Brain microvascular endothelial cell (primary cell): Measurements from ENCODE around the gene CSF1.

Source experiments
- DNase-seq: peaks from one replicate; pipeline ENCODE4 v3.0.0-alpha.2; 2020
- H3K27ac ChIP-seq: fragments of 250-450 bp; sonication (Bioruptor Pico); 2 replicates; pipeline ENCODE4 v1.5.1; 2020; ENCODE audit warnings: mild to moderate bottlenecking, moderate library complexity
- H3K27me3 ChIP-seq: fragments of 250-450 bp; sonication (Bioruptor Pico); replicated peaks from 2 replicates; pipeline ENCODE4 v1.5.1; 2020; ENCODE audit warnings: mild to moderate bottlenecking
- H3K36me3 ChIP-seq: fragments of 250-450 bp; sonication (Bioruptor Pico); replicated peaks from 2 replicates; pipeline ENCODE4 v1.5.1; 2020; ENCODE audit warnings: mild to moderate bottlenecking
- H3K4me3 ChIP-seq: 2 replicates; pipeline ENCODE4 v1.5.1; 2011; ENCODE audit warnings: low read depth, mild to moderate bottlenecking, control low read depth, low read length, moderate library complexity
- in situ Hi-C: cut with HindIII; loops from 2 replicates; pipeline ENCODE4 v1.10.0; 2017; ENCODE audit warnings: low sequenced_read_pairs, low pct_ligation_motif_present
- TF ChIP-seq, protein P1 (sequence below): IDR thresholded peaks from 2 replicates; pipeline ENCODE4 v1.5.1; 2011; ENCODE audit warnings: low read depth, mild to moderate bottlenecking, moderate library complexity, low read length, control low read depth, inconsistent platforms; ENCODE audit errors: missing control alignments

Gene CSF1

DNA sequence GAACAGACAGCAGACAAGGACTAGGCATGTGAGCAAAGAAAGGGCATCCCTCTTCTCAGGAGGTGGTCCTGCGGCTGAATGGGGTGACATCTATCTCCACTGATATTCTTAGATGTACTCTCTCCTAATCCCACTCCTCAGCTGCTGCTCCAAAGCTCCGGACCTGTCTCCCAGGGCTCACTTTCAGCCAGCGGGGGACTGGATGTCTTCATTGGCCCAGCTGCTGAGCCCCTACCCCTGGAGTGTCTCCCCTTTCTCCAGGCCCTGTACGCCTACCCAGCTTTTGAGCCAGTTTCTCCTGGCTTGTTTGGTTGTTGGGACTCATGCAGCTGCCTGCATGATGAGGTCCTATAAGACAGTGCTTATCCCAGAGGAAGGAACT, 28.8 kb upstream of the CSF1 start:
- Histone ChIP-seq H3K36me3 (no peaks in the 10 kb centered on the region), H3K27me3 (no peaks in the 10 kb centered on the region), H3K4me3 (no peak overlapping the region), H3K27ac (no peak overlapping the region)
- DNase-seq, result no peak
- in situ Hi-C loops, result no loop called here
- TF ChIP-seq, protein P1, sequence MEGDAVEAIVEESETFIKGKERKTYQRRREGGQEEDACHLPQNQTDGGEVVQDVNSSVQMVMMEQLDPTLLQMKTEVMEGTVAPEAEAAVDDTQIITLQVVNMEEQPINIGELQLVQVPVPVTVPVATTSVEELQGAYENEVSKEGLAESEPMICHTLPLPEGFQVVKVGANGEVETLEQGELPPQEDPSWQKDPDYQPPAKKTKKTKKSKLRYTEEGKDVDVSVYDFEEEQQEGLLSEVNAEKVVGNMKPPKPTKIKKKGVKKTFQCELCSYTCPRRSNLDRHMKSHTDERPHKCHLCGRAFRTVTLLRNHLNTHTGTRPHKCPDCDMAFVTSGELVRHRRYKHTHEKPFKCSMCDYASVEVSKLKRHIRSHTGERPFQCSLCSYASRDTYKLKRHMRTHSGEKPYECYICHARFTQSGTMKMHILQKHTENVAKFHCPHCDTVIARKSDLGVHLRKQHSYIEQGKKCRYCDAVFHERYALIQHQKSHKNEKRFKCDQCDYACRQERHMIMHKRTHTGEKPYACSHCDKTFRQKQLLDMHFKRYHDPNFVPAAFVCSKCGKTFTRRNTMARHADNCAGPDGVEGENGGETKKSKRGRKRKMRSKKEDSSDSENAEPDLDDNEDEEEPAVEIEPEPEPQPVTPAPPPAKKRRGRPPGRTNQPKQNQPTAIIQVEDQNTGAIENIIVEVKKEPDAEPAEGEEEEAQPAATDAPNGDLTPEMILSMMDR, result no peak

DNA sequence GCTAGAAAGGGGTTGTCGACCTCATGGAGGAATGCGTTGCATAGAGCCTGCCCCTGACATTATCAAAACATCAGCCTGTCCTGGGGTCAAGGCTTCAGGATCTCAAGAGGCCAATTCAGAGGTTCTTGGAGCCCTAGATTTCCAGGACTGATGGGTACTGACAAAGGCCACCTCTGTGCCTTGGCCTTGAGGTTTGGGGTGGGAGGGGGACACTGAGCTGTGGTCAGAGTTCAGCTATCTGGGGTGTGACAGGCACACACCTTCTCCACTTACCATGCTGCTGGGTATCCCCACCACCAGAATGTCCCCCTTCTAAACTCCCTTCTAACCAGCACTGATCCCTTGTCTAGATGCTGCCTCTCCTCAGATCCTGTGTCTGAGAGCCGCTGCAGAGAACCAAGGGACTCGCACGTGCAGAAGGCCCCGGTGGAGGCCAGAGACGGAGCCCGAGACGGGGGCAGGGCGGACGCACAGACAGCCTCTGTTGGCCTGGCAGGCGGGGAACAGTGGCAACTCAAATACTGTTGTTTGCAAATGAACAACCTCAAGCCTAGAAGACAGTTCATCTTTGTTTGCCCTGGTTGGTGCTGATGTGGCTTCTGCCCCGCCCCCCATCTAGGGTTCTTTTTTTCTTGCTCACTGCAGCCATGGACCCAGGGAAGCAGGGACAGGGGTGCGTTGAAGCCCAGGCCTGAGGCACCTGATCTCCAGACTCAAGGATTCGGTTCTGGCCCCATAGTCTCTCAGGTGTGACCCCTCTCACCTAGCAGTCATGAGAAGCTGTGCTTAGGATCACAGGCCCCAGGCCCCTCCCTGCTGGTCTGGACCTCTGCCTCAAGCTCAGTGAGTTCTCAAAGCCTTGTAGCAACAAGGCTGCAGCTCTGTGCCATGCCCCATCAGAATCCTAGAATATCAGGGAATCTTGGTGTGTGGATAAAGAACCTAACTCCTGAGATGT, 28.1 kb upstream of the CSF1 start:
- Histone ChIP-seq H3K36me3 (no peaks in the 10 kb centered on the region), H3K27me3 (no peaks in the 10 kb centered on the region), H3K27ac (no peak overlapping the region), H3K4me3 (no peak overlapping the region)
- in situ Hi-C loops, result no loop called here
- no peak for DNase-seq
- TF ChIP-seq, protein P1, result no peak

DNA sequence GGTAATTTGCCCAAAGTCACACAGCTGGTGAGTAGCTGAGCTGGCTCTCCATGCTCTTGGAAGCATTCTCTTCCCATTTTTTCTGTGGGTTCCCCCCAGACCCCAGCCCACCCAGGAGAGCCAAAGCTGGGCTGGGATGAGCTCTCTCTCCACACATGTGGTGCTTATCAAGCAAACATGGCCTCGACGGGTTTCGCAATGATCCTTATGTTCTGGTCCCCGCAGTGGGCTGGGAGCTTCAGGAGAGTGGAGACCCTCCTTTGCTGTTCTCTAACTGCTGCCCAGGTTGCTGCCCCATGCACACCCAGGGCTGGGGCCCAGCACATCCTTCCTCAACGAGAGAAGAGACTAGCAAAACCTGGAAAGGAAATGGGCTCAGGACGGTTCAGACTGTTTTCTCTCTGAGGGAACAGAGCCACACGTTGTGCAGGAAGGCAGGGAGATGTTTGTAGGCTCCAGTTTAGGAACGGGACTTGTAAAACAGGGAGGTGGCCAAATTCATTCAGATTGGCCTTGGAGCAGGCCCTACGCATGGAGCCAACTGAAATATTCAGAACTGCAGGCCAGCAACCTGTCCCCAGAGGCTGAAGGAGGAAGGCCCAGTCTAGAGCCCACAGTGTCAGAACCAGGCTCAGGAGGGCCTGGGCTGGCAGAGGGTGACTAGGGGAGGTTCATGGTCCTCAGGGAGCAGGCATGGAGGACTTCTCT, 27.2 kb upstream of the CSF1 start:
- Histone ChIP-seq H3K4me3 (no peak overlapping the region), H3K36me3 (no peaks in the 10 kb centered on the region), H3K27ac (no peak overlapping the region), H3K27me3 (no peaks in the 10 kb centered on the region)
- in situ Hi-C loops, result no loop called here
- TF ChIP-seq, protein P1, result no peak
- no peak for DNase-seq

DNA sequence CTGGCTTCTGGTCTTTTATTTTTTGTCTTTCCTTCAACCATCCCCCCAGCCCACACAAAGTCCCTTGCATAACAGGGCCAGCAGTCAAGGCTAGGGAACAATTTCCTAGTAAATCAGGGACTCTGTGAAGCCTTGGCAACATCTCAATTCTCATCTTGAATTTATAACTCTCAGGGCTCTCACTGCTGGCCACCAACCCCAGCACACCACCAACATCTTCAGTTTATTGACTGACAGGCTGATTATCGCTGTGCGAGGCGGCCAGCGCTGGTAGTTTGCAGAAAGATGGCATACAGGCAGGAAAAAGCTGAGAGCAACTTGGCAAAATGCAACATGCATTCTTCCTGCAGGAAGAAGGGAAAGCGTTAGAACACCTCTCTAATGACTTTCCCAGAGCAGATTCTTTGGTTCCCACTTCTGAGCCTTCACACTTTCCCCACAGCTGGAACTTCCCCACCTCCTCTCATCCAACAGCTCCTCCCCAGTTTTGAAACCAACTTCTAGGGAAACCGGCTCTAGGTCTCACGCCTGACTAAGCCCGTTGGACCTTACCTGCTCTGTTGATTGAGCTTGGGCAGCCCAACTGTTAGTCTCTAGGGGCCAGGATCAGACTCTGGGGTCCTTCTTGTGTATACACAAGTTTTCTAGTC, 26.3 kb upstream of the CSF1 start:
- no peak for DNase-seq
- TF ChIP-seq, protein P1, result no peak
- H3K4me3 ChIP-seq, result no peak overlapping the region
- H3K36me3 ChIP-seq, result no peaks in the 10 kb centered on the region
- in situ Hi-C loops, result no loop called here
- no peak overlapping the region for H3K27ac ChIP-seq
- no peaks in the 10 kb centered on the region for H3K27me3 ChIP-seq

DNA sequence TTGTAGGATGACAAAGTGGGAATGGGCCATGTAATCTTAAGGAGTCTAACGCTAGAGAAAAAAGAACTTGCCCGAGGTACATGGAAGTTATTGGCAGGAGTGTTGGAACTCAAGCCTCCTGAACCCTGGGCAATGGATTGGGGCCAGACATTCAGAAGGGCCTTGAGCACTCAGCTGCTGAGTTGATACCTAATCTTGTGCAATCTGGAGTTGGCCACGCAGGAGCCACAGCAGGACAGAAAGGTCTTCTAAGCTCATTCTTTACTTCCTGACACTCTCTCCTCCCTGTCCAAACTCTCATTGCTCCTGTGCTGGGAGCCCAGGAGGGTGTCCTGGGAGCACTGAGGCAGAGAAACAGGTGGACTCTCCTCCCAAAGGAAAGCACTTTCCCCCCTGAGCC, 25.1 kb upstream of the CSF1 start:
- Histone ChIP-seq H3K36me3 (no peaks in the 10 kb centered on the region), H3K27me3 (no peaks in the 10 kb centered on the region), H3K27ac (no peak overlapping the region), H3K4me3 (no peak overlapping the region)
- TF ChIP-seq, protein P1, result no peak
- no peak for DNase-seq
- in situ Hi-C loops, result no loop called here
